Aorta (tissue), 5 donors: ENCODE results near the gene SPEN. TPM values are rescaled to one million over a fixed set of nuclear protein-coding genes. Genes with fewer than 3 reads are reported as not detected.
"Not testable (repeated sequence)": the region's sequence is repeated elsewhere in the genome, so short reads cannot be mapped to it uniquely, and the experiment has no call there.

Experiments
- ATAC-seq: fragments of 200-7000 bp; cut with Tn5 transposase; one replicate; pipeline ENCODE4 v1.9.1; 2022; ENCODE audit warnings: moderate library complexity; ENCODE audit not compliant: low FRiP score
- DNase-seq, 2 donors: peaks; one replicate each; pipeline ENCODE4 v3.0.0-alpha.2; 2020
- H3K27ac ChIP-seq, 2 donors: one replicate each; pipeline ENCODE4 v1.5.1; 2013; ENCODE audit warnings: low read length in 2 of 2, mild to moderate bottlenecking in 2 of 2, moderate library complexity in 2 of 2, control low read depth in 1 of 2, inconsistent platforms in 1 of 2, low read depth in 1 of 2
- H3K27me3 ChIP-seq, 2 donors: one replicate each; pipeline ENCODE4 v1.6.1; 2013; ENCODE audit warnings: control low read depth in 1 of 2, low read length in 1 of 2, mild to moderate bottlenecking in 1 of 2, moderate library complexity in 1 of 2; ENCODE audit not compliant: insufficient read depth in 2 of 2, control insufficient read depth in 1 of 2
- H3K36me3 ChIP-seq, 2 donors: one replicate each; pipeline ENCODE4 v1.6.1; 2013; ENCODE audit warnings: control low read depth in 1 of 2, low read length in 1 of 2, mild to moderate bottlenecking in 1 of 2; ENCODE audit not compliant: insufficient read depth in 2 of 2, control insufficient read depth in 1 of 2
- H3K4me1 ChIP-seq, 2 donors: one replicate each; pipeline ENCODE4 v1.6.1; 2013; ENCODE audit warnings: low read length in 2 of 2, control low read depth in 1 of 2, mild to moderate bottlenecking in 1 of 2, moderate library complexity in 1 of 2; ENCODE audit not compliant: insufficient read depth in 2 of 2, control insufficient read depth in 1 of 2
- H3K4me3 ChIP-seq, 2 donors: one replicate each; pipeline ENCODE4 v1.5.1; 2013; ENCODE audit warnings: low read length in 2 of 2, control low read depth in 1 of 2, mild to moderate bottlenecking in 1 of 2
- H3K9me3 ChIP-seq: one replicate; pipeline ENCODE4 v1.6.1; 2013; ENCODE audit warnings: mild to moderate bottlenecking, low read length; ENCODE audit not compliant: control insufficient read depth
- WGBS, 2 donors: extraction: QIAGEN DNeasy Blood & Tissue Kit; methylation state at CpG; one replicate each; pipeline ENCODE4 v1.1.7; 2013; 5-methylcytosine and 5-hydroxymethylcytosine counted together
- intact Hi-C, 2 donors: fragments of 100-400 bp; cut with DNase I; formaldehyde crosslinking; loops; one replicate each; pipeline versions ENCODE4 v1.14.2 to v1.15.0; 2022
- polyA plus RNA-seq, 2 donors: library from polyadenylated mRNA; stranded (reverse); fragments of 200-250 nt; gene quantifications; one replicate each; pipeline ENCODE4 v1.2.3, GENCODE V29; 2013
- total RNA-seq, 2 donors: library from RNA; stranded (reverse); fragmentation: NEBNext Ultra II Directional; extraction: Animal tissue kit (Norgen Biotek cat#: 25700); gene quantifications; one replicate each; pipeline ENCODE4 v1.2.1, GENCODE V29; 2021
- donor health status: healthy with polysubstance abuse.
- donor health status: Bipolar disorder and iron deficiency.
- donor health status: DM: no; HTN: no; CAD: no.
- donor health status: DM: no; HTN: no; CAD: no.
- donor health status: DM: yes; HTN: yes; CAD: no.

Gene SPEN
- total and polyA plus RNA-seq, 4 donors, result 19.8 to 102 (median 51.7) TPM

DNA sequence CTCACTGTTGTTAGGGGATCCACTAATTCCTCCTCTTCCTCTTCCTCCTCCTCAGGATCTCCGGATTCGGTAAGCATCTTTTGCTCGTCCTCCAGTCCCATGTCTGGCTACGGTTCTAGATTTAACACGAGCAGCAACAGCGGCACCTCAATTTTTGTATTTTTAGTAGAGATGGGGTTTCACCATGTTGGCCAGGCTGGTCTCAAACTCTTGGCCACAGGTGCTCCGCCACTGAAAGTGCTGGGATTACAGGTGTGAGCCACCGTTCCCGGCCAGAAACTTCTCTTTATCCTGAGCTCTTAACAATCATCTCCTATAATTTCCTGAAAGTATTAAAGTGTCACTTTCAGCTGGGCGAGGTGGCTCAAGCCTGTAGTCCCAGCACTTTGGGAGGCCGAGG lies 40.0 kb upstream of the SPEN start, which contains the start of gene UQCRHL:
Gene UQCRHL (minus strand): TSS at position 101 of the 400 bp plus-strand sequence. CDS start 0 bp downstream, at position 101.
- ATAC-seq, H3K4me3 ChIP-seq, intact Hi-C loops, H3K27me3 ChIP-seq, H3K9me3 ChIP-seq, H3K36me3 ChIP-seq, H3K27ac ChIP-seq, H3K4me1 ChIP-seq: not testable (repeated sequence)
- DNase-seq, result peak in 1 of 2 donors; percentile 51
- WGBS, 2 donors, result 92 to 95% methylated on average over 11 of the region's 11 CpGs

DNA sequence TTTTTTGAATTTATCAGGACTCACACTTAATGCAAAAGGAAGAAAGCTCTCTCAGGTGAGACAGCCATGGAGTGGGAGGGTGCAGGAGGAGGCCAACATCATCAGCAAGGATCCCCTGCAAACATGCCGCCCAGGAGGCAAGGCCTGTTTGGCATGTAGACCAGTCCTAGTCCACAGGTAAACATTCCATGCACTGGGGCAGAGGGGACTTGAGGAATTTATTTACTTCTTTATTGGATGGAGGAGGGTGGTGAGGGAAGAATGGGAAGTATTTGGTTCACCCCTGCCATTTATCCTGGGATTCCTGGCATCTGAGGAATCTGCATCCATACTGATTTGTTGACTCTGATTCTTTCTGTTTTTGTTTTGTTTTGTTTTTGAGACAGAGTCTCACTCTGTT lies 38.6 kb upstream of the SPEN start:
- no peaks in the 10 kb centered on the region for H3K27me3 ChIP-seq
- no peaks in the 10 kb centered on the region for H3K36me3 ChIP-seq
- DNase-seq (peak in 1 of 2 donors; percentile 8), ATAC-seq (no peak)
- H3K9me3 ChIP-seq, result no peaks in the 10 kb centered on the region
- peaks cover 0 to 2% of the 10 kb centered on the region in 2 donors for H3K4me1 ChIP-seq
- intact Hi-C loops, result no loop called here
- 86 to 92% methylated on average over 1 of the region's 1 CpG for WGBS, 2 donors
- no peak overlapping the region for H3K4me3 ChIP-seq
- no peak overlapping the region for H3K27ac ChIP-seq

DNA sequence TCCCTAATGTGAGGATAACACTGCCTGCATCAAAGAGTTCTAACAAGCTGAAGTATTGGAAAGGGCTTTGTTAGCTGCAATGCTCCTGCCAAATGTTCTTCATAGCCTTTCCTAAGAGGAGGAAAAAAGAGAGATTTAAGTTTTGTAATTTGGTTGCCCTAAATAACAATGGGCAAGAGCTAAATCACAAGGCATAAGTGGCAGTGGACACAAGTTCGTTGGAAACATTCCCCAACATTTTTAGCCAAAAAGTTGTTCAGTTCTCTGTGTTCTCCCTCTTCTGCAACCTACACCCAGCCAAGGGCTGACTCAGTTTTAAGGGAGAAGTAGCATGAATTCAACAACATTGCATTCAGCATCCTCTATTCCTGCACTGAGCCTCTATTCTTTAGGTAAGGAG lies 37.4 kb upstream of the SPEN start:
- DNase-seq (peak in 1 of 2 donors; percentile 15), ATAC-seq (peak; percentile 85)
- intact Hi-C loops, result no loop called here
- H3K4me3 ChIP-seq, result no peak overlapping the region
- peaks cover 0 to 2% of the 10 kb centered on the region in 2 donors for H3K4me1 ChIP-seq
- no peaks in the 10 kb centered on the region for H3K36me3 ChIP-seq
- H3K27ac ChIP-seq, result peak overlapping the region; percentile 44 to 65
- WGBS, 2 donors, result 0 to 1% methylated on average over 1 of the region's 1 CpG
- no peaks in the 10 kb centered on the region for H3K27me3 ChIP-seq
- H3K9me3 ChIP-seq, result no peaks in the 10 kb centered on the region

DNA sequence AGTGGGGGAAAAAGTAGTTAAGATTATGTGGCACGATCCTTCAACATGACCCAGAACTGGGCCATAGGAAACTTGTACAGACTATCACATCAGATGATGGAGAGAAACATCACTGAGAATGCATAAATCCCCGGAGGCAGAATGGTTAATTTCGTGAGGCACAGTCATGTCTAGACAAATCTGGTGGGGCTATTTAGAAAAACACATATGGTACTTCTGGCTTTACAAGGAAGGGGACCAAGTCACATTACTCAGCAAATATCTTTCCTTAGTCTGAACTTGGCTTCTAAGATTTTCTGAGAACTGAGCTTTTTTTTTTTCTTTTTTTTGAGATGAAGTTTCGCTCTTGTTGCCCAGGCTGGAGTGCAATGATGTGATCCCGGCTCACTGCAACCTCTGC lies 30.8 kb upstream of the SPEN start:
- Histone ChIP-seq H3K9me3 (no peaks in the 10 kb centered on the region), H3K27ac (no peak overlapping the region), H3K36me3 (no peaks in the 10 kb centered on the region), H3K27me3 (no peaks in the 10 kb centered on the region), H3K4me3 (no peak overlapping the region), H3K4me1 (no peaks in the 10 kb centered on the region)
- ATAC-seq (no peak), DNase-seq (no peak)
- 13 to 14% methylated on average over 5 of the region's 5 CpGs for WGBS, 2 donors
- intact Hi-C loops, result loop anchor here in 1 of 2 donors (5.0 kb wide), 1 partner anchor 176 kb away; no protein-coding TSS in a partner anchor

DNA sequence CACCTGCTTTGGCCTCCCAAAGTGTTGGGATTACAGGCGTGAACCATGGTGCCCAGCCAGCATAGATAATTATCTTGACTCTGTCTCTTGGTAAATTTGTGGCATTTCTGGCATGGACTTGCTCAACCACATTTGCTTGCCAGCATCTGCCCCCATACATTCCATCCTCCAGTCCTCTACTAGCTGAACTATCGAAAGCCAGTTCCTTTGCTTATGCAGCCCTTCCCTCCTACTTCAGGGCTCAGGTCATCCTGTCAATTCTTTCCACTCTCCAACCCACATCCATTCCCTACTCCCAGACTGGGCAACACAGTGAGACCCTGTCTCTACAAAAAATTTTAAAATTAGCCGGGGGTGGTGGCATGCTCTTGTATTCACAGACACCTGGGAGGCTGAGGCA lies 27.0 kb upstream of the SPEN start:
- ATAC-seq (no peak), DNase-seq (peak; percentile 6 to 14)
- Histone ChIP-seq H3K4me1 (no peaks in the 10 kb centered on the region), H3K9me3 (no peaks in the 10 kb centered on the region), H3K27ac (no peak overlapping the region), H3K27me3 (no peaks in the 10 kb centered on the region), H3K4me3 (no peak overlapping the region), H3K36me3 (no peaks in the 10 kb centered on the region)
- WGBS, 2 donors, result 65 to 66% methylated on average over 3 of the region's 3 CpGs
- intact Hi-C loops, result no loop called here

DNA sequence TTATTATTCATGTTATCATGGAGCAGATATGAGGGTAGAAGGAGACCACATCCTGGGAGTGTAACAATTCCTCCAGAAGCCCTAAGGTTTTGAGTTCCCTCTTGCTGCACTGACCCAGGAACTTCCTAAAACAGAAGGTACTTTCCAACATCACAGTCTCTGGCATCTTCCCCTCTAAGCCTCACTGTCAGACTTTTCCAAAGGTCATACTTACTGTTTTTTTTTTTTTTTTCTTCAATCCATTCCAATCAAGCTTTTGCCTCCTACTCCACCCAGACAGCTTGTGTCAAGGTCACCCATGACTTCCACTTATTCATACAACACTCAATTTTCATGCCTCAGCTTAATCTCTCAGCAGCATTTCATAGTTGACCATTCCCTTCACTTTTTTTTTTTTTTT lies 21.7 kb upstream of the SPEN start:
- Histone ChIP-seq H3K27me3 (no peaks in the 10 kb centered on the region), H3K27ac (no peak overlapping the region)

DNA sequence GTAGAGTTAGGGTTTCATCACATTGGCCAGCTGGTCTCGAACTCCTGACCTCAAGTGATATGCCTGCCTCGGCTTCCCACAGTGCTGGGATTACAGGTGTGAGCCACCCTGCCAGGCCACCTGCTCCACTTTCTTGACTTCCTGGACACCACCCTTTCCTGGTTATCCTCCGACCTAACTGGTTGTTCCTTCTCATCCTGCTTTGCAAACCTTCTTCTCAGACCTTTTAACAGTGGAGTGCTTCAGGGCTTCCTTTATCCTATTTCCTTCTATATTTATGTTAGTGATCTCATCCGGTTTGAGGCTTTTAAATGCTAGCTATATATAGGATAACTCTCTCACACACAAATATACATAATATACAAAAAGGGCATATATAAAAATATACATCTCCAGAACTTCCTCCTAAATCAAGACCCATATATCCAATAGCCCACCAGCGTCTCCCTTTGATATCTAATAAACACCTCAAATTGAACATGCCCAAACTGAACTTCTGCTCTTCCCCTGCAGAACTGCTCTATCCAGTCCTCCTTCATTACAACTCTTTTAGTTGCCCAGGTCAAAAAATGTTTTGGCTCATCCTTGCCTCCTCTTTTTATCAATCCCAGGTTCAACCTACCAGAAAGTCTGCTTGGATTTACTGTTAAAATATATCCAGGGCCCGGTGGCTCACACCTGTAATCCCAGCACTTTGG lies 20.5 kb upstream of the SPEN start:
- Histone ChIP-seq H3K4me3 (no peak overlapping the region), H3K27me3 (no peaks in the 10 kb centered on the region), H3K36me3 (no peaks in the 10 kb centered on the region), H3K4me1 (peaks cover 0 to 3% of the 10 kb centered on the region in 2 donors), H3K27ac (no peak overlapping the region), H3K9me3 (no peaks in the 10 kb centered on the region)
- intact Hi-C loops, result no loop called here
- DNase-seq (peak in 1 of 2 donors; percentile 25), ATAC-seq (no peak)
- WGBS, 2 donors, result 82 to 90% methylated on average over 6 of the region's 6 CpGs

More for the DNA sequence above, 21.7 kb upstream of the SPEN start:
- ATAC-seq (no peak), DNase-seq (peak in 1 of 2 donors; percentile 29)
- Histone ChIP-seq H3K9me3 (no peaks in the 10 kb centered on the region), H3K4me1 (peaks cover 0 to 3% of the 10 kb centered on the region in 2 donors), H3K36me3 (no peaks in the 10 kb centered on the region), H3K4me3 (no peak overlapping the region)
- intact Hi-C loops, result no loop called here

DNA sequence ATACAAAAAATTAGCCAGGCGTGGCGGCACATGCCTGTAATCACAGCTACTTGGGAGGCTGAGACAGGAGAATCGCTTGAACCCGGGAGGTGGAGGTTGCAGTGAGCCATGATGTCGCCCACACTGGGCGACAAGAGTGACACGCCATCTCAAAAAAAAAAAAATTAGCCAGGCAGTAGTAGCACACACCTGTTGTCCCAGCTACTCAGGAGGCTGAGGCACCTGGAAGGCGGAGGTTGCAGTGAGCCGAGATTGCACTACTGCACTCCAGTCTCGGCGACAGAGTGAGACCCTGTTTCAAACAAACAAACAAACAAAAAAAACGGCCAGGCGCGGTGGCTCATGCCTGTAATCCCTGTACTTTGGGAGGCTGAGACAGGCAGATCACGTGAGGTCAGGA lies 19.9 kb upstream of the SPEN start:
- ATAC-seq, H3K9me3 ChIP-seq, H3K27ac ChIP-seq, H3K4me3 ChIP-seq, H3K4me1 ChIP-seq, intact Hi-C loops, H3K27me3 ChIP-seq, H3K36me3 ChIP-seq: not testable (repeated sequence)
- WGBS, 2 donors, result 91 to 96% methylated on average over 15 of the region's 15 CpGs
- peak in 1 of 2 donors; percentile 11 for DNase-seq

DNA sequence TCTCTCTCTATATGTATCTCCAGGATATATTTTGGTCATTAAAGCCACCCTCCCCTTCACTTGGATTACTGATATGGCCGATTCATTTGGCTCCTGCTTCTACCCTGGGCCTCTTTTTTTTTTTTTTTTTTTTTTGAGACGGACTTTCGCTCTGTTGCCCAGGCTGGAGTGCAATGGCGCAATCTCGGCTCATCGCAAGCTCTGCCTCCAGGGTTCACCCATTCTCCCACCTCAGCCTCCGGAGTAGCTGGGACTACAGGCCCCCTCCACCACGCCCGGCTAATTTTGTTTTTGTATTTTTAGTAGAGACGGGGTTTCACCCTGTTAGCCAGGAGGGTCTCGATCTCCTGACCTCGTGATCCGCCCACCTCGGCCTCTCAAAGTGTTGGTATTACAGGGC lies 18.6 kb upstream of the SPEN start:
- intact Hi-C loops, H3K9me3 ChIP-seq, ATAC-seq, H3K27ac ChIP-seq, H3K36me3 ChIP-seq, H3K4me1 ChIP-seq, H3K27me3 ChIP-seq, H3K4me3 ChIP-seq: not testable (repeated sequence)
- 90 to 94% methylated on average over 14 of the region's 14 CpGs for WGBS, 2 donors
- DNase-seq, result peak; percentile 21 to 25
